ENCODE data around the gene PET100. TPM values are rescaled to one million over a fixed set of nuclear protein-coding genes. Genes with fewer than 3 reads are reported as not detected.

The PET100 gene
- total and polyA plus RNA-seq, 10 of the 15 experiments (the other 5 are each of a cell fraction or from before 2014, with no cell fraction given), result 47.0 to 462 (median 126) TPM

- peak; percentile 64; the same call in 1 of the 2 replicates for TF ChIP-seq E2F4 (IDR thresholded peaks at IDR 0.05; ENCODE audit: low read depth, low read length)
- no peak for TF ChIP-seq BCLAF1 (IDR thresholded peaks at IDR 0.05)
- no peak for TF ChIP-seq CHD4 (IDR thresholded peaks at IDR 0.05)
- TF ChIP-seq IKZF1 (conservative IDR thresholded peaks at IDR 0.05), result peak; percentile 65
- TF ChIP-seq TCF12 (IDR thresholded peaks at IDR 0.05; ENCODE audit: low read depth, low read length), result no peak
- TF ChIP-seq YBX1 (IDR thresholded peaks at IDR 0.05), result no peak
- no peak for TF ChIP-seq ZBTB11 (CRISPR knock-in tag; IDR thresholded peaks at IDR 0.05)
- no peak for TF ChIP-seq ZZZ3 (IDR thresholded peaks at IDR 0.05; ENCODE audit: control insufficient read depth, insufficient read length, low read depth)
- TF ChIP-seq IRF4 (IDR thresholded peaks at IDR 0.05; ENCODE audit: low read depth, low read length), result no peak
- TF ChIP-seq MXI1 (IDR thresholded peaks at IDR 0.05; ENCODE audit: low read depth, low read length), result peak; percentile 90
- no peak for TF ChIP-seq ZNF592 (IDR thresholded peaks at IDR 0.05)
- TF ChIP-seq PKNOX1 (IDR thresholded peaks at IDR 0.05), result peak; percentile 100
- TF ChIP-seq ZNF384 (IDR thresholded peaks at IDR 0.05; ENCODE audit: borderline replicate concordance, low read depth, low read length), result no peak
- TF ChIP-seq NBN (IDR thresholded peaks at IDR 0.05), result peak; percentile 97
These were observed at the start of gene PET100, which contains the start of gene XAB2 (continued) for GRCh38 chr19:7629347-7630054.

All from GM12878 (cell line).